HG02763 (cell line): ENCODE measurements around the gene SLC45A2.
"Not testable (repeated sequence)": the region's sequence is repeated elsewhere in the genome, so short reads cannot be mapped to it uniquely, and the experiment has no call there.

Experiments
- ATAC-seq: cut with Tn5 transposase; IDR thresholded peaks from one replicate; pipeline ENCODE4 v1.9.1; 2021; ENCODE audit warnings: mild to moderate bottlenecking, moderate library complexity; ENCODE audit not compliant: unreplicated experiment

Gene SLC45A2

DNA sequence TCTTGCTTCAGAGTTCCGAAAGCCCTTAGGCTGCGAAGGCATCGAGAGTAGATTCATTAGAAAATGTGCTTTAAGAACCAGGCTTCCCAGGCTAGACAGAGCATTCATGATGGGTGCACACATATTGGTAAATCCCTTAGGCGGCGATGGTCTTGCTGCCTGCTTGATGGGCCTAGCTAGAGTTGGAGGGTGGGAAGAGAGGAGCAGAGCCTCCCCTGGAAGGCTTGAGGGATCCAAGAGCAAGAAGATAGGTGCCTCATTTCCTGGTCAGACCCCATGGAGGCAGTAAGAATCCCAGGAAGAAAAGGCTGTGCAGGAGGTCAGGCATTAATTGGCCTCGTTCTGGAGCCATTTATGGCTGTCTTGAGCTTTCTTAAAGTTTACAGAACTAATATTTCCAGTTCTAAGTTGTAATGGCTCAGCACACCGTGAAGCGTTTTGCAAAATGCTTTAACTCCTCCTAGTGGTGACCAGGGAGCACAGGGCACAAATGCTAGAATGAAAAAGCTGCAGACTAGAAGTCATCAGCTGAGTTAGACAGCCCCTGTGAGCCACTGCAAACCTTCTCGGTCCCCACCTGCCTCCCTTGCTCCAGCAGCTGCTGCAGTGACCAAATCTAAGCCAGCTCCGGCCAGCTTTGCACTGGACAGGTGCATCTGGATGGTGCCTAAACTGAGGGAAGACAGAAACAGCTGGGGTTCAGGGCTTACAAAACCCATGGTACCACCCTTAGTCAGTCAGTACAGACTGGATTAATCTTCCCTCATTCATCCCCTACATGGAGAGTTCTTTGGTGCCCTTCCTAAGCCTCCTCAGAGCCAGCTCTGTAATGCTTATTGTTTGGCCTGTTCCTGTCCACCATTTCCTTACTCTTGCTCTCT is 14.7 kb downstream of the SLC45A2 start:
- ATAC-seq = no peak

DNA sequence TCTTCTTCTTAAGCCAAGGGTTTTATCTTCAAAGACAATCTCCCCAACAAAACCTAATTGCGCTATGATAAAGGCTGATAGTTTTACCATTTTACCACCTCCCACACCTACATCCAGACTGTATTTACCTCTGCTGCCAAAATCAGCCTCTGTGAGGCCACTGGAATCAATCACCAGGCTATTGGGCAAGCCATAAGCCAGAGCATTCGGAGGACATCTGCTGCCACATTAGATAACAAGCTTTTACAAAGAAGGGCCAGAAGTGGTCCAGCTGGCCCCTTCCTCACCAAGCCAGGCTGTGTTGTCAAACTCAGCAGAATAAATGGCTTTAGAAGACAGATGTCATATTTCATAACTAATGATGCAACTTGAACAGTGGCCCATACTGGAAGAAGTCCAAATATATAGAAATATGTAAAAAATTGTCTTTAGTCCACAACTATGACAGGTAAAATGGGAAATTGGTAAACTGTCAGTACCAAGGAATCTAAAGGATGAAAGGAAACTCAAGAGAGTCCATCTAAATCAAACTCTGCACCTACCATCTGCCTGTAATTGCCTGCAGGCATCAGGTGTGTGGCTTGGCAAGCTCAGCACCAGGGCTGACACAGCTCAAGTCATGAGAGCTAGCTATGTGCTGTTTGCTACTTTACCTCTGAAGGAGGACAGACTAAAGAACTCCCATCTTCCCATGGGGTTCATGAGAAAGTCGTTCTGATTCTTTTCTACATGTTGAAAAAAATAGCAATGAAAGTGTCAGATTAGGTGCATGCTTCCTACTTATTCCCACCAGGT is 16.1 kb downstream of the SLC45A2 start:
- no peak for ATAC-seq

DNA sequence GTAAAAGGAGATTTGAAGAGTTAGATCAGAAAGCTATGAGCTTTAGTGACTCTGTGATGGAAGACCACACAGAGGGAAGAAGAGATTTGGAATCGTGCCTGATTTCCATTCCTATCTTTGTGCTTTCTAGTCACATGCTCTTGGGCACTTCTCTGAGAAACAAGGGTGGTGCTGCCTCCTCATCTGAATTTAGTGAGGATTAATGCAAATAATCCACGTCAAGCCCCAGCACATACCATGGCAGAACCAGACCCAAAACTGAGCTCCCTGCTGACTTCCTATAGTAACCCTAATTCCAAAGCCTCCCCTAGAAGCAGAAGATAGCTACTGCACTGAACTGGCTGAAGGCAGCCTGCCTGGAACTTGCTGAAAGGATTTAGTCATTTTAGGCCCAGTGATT is 17.7 kb downstream of the SLC45A2 start:
- no peak for ATAC-seq

DNA sequence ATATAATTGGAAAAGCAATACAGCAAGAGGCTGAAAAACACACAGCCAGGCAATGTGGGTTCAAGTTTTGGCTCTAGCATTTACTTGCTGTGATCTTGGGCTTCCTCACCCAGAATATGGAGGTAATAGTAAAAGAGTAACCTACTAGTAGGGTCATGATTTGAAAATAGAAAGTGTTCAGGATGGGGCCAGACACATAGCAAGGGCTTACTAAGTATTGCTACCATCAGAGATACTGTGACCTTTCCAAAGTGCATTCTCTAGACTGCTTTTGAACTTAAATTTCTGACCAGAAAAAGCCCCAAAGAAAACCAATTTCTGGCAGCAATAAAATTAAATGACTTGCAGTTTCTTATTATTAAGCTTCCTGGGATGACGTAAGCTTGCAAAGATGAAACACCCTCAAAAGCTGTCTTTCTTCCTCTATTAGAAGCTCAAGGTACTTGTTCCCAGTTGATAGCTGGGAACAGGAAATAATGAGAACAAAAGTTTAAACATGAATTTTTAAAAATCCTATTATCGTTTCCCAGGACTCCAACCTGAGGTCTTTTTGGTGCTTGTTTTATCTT is 20.3 kb downstream of the SLC45A2 start:
- no peak for ATAC-seq

DNA sequence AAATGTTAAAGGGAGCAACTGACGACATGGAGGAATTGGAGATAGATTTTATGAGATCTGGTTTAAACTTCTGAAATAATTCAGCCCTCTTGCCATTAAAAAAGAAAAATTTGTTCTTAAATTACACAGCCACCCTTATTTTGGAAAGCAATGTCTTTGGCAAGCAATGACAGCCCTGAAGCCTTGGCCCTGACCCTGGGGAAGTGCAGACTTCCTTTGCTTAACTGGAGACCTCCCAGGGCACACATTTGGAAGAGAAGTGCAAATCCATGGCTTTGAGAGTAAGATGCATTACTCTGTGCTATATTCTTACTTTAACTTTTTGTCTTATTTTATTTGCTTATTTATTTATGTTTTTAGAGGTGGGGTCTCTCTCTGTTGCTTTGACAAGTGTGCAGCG is 26.3 kb downstream of the SLC45A2 start:
- no peak for ATAC-seq

DNA sequence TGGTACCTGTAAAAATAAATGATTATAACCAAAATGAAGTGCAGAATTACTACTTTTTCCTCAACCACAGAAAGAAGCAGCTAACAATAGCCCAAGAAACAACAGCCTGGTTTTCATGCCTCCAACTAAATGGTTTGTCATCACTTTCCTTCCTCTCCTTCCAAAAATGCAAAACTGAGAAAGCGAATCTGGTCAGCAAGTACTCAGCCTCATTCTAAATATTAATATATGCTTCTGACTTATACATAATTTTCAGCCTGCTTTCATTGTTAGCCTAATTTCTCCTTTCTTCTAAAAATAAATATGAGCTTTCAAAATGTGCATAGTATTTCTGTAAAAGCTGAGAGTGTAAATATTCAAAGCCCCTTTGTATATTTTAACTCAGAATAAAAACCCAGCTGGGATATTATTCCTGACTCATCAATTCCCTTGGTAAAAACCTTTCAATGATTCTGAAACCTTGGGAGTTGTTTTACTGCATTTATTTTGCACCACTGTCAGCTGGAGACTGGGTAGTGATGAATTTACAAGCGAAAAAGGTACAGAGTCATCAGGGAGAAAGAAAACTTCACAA is 26.8 kb downstream of the SLC45A2 start:
- no peak for ATAC-seq

DNA sequence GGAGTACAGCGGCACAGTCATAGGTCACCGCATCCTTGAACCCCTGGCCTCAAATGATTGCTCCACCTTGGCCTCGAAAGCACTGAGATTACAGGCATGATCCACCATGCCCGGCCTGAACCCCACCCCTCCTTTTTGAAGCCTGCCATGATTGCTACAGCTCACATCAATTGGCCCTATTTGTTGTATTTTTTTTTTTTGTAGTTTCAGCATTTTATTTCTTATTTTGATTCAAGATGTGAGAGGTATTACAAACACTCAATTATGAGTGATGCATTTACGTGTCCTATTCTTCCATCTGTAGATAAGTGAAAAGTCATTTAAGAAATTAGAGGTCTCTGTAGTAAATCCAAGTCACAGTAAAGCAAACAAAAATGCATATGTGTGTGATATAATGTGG is 32.3 kb downstream of the SLC45A2 start:
- not testable (repeated sequence) for ATAC-seq

DNA sequence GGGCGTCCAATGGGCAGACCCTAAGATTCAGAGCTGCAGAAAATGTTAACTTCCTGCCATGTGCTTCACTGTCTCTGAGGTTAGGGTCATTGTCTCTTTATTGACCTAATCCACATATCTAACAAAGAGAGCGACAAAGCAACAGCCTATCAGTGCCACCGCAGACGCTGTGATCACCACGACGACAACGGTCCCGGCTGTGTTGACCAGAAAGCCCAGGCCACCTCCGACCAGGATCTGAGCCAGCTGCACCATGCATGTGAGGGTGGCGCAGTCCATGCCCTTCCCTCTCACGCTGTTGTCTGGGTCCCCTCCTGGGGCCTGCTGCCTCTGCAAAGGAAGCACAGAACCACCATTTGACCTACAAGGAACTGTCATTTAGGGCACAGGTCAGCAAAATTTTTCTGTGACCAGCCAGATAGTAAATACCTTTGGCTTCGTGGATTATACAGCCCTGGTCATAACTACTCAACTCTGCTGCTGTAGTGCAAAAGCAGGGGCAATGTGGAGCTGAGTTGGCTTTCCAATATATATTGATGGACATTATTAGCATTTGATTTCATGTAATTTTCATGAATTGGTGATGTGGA is 39.9 kb downstream of the SLC45A2 start:
- ATAC-seq = no peak

DNA sequence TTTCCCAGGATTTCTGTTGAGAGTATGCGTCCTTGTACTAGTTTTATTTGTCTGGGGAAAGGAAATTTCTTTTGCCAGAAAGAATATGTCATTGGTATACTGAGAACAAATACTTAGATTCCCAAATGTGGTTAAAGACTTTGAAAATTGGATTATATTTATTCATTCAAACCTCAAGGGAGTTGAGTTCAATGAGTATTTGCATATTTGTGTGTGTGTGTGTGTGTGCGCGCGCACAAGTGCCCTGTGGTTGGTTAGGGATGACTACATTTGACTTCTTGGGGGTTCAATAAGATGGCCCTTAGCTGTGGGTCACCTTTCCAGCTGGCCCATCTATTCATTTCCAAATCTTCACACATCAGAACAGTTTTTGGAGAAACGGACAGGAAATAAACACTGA is 43.4 kb downstream of the SLC45A2 start:
- no peak for ATAC-seq

DNA sequence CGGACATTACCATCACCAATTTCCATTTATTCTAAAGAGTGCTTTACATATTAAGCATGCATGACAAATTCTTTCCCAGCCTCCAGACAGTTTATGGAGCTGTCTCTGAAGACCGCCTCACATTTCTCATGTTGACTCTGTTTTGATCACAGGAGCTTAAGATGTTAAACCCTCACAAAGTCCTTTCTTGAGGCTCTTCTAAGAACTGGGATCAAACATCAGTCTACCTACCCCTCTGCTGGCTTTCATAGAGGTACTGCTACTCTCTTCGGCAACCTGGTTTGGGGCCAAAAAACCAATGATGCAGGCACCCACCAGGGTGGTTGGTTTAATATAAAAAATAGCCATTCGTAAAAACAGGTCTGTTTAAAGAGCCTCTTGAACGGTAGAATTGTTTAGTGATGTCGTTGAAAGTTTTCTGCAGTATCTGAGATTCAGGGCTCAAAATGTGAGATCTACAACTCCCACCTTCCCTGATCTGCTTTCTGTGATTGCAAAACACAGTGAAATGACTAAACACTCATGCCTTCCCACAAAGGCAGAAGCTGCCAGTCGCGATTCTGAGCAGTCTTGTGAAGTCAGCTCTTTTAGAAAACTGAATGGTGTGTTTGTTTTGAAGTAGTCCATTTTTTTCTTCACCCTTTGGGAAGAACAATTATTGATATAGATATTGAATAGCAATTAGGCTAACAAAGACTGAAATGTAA is 44.8 kb downstream of the SLC45A2 start:
- no peak for ATAC-seq

DNA sequence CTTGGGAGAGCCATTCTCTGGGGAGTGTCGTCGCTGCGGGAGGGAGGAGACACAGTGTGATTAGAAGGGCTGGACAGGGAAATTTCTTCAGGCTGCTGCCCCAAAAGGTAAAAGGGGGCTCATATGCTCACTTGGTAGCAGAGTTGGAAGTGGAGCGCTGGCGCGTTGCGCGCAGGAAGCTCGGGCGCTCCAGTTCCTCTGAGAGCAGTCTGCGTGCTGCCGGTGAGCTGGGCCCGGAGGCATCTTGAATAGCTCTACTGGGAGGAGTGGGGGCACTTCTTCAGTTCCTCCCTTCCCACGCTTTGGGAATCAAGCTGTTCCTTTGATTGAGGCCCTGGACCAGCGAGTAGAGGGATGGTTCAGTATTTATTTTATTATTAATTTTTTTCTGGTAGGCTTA is 45.6 kb downstream of the SLC45A2 start:
- ATAC-seq = no peak

DNA sequence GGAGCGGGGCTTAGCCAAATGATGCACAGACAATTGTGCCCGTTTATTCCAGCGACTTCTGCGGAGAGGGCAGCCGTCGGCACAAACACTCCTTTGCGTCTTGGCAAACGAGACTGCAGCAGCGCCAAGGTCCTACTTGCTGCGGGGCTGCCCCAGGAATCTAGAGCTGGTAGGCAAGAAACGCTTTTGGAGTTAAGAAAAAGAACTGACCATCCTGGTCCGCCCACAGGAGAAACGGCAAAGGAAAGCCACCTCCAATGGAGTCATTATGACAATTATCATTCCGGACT is 46.0 kb downstream of the SLC45A2 start:
- ATAC-seq = no peak

DNA sequence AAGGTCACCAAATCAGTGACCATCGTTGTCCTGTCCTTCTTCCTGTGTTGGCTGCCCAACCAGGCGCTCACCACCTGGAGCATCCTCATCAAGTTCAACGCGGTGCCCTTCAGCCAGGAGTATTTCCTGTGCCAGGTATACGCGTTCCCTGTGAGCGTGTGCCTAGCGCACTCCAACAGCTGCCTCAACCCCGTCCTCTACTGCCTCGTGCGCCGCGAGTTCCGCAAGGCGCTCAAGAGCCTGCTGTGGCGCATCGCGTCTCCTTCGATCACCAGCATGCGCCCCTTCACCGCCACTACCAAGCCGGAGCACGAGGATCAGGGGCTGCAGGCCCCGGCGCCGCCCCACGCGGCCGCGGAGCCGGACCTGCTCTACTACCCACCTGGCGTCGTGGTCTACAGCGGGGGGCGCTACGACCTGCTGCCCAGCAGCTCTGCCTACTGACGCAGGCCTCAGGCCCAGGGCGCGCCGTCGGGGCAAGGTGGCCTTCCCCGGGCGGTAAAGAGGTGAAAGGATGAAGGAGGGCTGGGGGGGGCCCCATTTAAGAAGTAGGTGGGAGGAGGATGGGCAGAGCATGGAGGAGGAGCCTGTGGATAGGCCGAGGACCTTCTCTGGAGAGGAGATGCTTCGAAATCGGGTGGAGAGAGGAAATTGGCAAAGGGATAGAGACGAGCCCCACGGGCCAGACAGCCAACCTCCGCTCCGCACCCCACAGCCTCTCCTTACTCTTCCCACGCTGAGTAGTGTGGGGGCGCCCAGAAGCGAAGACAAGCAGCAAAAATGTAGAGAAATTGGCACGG is 46.6 kb downstream of the SLC45A2 start:
- no peak for ATAC-seq

DNA sequence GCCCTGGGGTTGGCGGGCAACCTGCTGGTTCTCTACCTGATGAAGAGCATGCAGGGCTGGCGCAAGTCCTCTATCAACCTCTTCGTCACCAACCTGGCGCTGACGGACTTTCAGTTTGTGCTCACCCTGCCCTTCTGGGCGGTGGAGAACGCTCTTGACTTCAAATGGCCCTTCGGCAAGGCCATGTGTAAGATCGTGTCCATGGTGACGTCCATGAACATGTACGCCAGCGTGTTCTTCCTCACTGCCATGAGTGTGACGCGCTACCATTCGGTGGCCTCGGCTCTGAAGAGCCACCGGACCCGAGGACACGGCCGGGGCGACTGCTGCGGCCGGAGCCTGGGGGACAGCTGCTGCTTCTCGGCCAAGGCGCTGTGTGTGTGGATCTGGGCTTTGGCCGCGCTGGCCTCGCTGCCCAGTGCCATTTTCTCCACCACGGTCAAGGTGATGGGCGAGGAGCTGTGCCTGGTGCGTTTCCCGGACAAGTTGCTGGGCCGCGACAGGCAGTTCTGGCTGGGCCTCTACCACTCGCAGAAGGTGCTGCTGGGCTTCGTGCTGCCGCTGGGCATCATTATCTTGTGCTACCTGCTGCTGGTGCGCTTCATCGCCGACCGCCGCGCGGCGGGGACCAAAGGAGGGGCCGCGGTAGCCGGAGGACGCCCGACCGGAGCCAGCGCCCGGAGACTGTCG is 47.3 kb downstream of the SLC45A2 start:
- ATAC-seq = no peak

DNA sequence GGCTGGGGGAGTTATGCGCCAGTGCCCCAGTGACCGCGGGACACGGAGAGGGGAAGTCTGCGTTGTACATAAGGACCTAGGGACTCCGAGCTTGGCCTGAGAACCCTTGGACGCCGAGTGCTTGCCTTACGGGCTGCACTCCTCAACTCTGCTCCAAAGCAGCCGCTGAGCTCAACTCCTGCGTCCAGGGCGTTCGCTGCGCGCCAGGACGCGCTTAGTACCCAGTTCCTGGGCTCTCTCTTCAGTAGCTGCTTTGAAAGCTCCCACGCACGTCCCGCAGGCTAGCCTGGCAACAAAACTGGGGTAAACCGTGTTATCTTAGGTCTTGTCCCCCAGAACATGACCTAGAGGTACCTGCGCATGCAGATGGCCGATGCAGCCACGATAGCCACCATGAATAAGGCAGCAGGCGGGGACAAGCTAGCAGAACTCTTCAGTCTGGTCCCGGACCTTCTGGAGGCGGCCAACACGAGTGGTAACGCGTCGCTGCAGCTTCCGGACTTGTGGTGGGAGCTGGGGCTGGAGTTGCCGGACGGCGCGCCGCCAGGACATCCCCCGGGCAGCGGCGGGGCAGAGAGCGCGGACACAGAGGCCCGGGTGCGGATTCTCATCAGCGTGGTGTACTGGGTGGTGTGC is 48.0 kb downstream of the SLC45A2 start, which contains the start of gene RXFP3:
Gene RXFP3, plus strand, starts transcription at position 6 of the 636 bp plus-strand sequence. Its CDS starts 355 bp downstream, at position 361.
- no peak for ATAC-seq

DNA sequence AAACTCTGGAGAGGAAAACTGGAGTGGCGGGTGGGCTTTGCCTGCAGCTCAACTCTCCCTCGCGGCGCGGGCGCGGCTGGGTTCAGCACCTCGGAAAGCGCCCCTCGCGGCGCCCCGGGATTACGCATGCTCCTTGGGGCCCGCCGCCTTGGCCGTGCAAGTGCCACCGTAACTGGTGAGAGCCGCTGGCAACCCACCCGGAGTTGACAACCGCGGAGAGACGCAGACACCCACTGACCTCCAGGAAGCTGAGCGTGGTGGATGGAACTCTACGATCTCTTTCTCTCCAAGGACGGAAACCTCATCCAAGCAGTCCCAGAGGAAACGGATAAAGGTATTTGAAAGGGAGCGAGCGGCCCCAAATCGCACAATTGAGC is 48.5 kb downstream of the SLC45A2 start:
- ATAC-seq = no peak

DNA sequence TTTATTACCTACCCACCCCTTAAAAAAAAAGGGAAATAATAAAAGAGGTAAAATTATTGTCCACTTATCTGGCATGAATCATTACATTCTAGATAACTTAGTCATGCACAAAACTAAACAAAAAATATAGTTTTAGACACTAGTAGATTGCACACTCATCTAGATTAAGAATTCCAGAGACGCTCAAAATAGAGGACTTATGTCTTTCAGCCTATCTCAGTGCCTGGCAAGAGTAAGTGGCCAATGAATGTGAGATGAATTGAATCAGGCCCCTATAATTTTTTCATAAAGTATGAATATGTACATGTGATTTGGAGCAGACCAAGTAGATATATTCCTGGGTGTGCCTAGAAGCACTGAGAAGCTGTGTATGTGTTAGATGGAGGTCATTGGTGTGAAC is 50.3 kb downstream of the SLC45A2 start:
- ATAC-seq = peak; percentile 29

DNA sequence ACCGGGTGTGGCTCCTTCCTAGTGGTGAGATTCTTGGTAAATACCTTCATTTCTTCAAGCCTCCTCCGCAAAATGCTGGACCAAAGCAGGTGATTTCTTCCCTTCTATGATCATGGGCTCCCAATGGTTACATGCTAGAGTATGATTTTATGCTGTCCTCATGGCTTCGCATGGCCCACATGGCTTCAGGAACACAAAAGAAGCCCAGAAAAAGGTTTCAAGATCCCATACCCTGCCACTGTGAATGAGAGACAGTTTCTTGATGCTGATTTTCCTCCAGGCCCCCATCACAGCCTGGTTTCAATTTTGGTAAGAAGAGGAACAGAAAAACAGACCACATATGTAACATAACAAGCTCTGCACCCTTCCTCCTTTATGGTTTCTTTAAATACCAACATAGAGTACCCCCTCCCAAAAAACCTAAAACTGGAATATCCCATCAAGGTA is 50.7 kb downstream of the SLC45A2 start:
- peak; percentile 88 for ATAC-seq

DNA sequence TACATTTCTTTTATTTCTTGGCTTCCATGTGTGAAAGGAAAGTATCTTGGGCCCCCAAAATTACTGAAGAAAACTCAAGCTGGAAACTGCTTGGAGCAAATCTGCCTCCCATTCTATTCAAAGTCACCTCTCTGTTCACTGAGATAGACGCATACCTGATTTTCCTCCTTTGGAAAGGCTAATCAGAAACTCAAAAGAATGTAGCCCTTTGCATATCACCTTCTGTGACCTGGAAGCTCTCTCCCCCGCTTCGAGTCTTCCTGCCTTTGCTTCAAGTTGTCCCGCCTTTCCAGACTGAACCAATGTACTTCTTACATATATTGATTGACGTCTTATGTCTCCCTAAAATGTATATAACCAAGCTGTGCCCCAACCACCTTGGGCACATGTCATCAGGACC is 53.4 kb downstream of the SLC45A2 start:
- ATAC-seq = no peak
